H9 (cell line): ENCODE measurements around the gene MACROH2A1. TPM values are rescaled to one million over a fixed set of nuclear protein-coding genes. Genes with fewer than 3 reads are reported as not detected.

Experiments used
- DNase-seq: peaks from one replicate; pipeline ENCODE4 v3.0.0-alpha.2; 2017
- H2AFZ ChIP-seq: one replicate; pipeline ENCODE4 v1.6.1; 2013; ENCODE audit warnings: mild to moderate bottlenecking, low read length, control low read depth, moderate library complexity
- H2AK5ac ChIP-seq: 2 replicates; pipeline ENCODE4 v1.6.1; 2013; ENCODE audit warnings: low read length, control low read depth, mixed read lengths; ENCODE audit not compliant: insufficient read length
- H2BK120ac ChIP-seq: one replicate; pipeline ENCODE4 v1.6.1; 2013; ENCODE audit warnings: low read depth, mild to moderate bottlenecking, low read length, control low read depth, inconsistent platforms; ENCODE audit not compliant: poor library complexity, severe bottlenecking
- H2BK12ac ChIP-seq: 2 replicates; pipeline ENCODE4 v1.6.1; 2013; ENCODE audit warnings: low read length, control low read depth, mixed read lengths, low read depth; ENCODE audit not compliant: insufficient read length
- H2BK15ac ChIP-seq: 2 replicates; pipeline ENCODE4 v1.6.1; 2013; ENCODE audit warnings: low read depth, low read length, control low read depth
- H2BK20ac ChIP-seq: one replicate; pipeline ENCODE4 v1.6.1; 2013; ENCODE audit warnings: low read depth, mild to moderate bottlenecking, low read length, control low read depth, inconsistent platforms; ENCODE audit not compliant: poor library complexity, severe bottlenecking
- H2BK5ac ChIP-seq: 2 replicates; pipeline ENCODE4 v1.6.1; 2013; ENCODE audit warnings: low read length, control low read depth, mixed read lengths; ENCODE audit not compliant: insufficient read length
- H3K14ac ChIP-seq: 2 replicates; pipeline ENCODE4 v1.6.1; 2013; ENCODE audit warnings: low read length, control low read depth; ENCODE audit not compliant: insufficient read depth
- H3K18ac ChIP-seq: 2 replicates; pipeline ENCODE4 v1.6.1; 2013; ENCODE audit warnings: low read depth, mild to moderate bottlenecking, mixed read lengths, low read length, control low read depth; ENCODE audit not compliant: insufficient read length
- H3K23ac ChIP-seq: 2 replicates; pipeline ENCODE4 v1.6.1; 2013; ENCODE audit warnings: low read length, control low read depth, mixed read lengths, low read depth; ENCODE audit not compliant: insufficient read length
- H3K23me2 ChIP-seq: 2 replicates; pipeline ENCODE4 v1.6.1; 2013; ENCODE audit warnings: low read depth, mild to moderate bottlenecking, mixed read lengths, low read length, control low read depth; ENCODE audit not compliant: insufficient read length, poor library complexity, severe bottlenecking
- H3K27ac ChIP-seq: 2 replicates; pipeline ENCODE4 v1.5.1; 2013; ENCODE audit warnings: low read length, control low read depth, mixed read lengths, low read depth; ENCODE audit not compliant: insufficient read length
- H3K27me3 ChIP-seq: 2 replicates; pipeline ENCODE4 v1.6.1; 2013; ENCODE audit warnings: low read length, control low read depth, inconsistent platforms; ENCODE audit not compliant: insufficient read depth
- H3K4ac ChIP-seq: 2 replicates; pipeline ENCODE4 v1.6.1; 2013; ENCODE audit warnings: low read depth, mild to moderate bottlenecking, control low read depth, inconsistent platforms, low read length, moderate library complexity
- H3K4me1 ChIP-seq: 2 replicates; pipeline ENCODE4 v1.6.1; 2013; ENCODE audit warnings: low read length, control low read depth, inconsistent platforms; ENCODE audit not compliant: insufficient read depth
- H3K4me2 ChIP-seq: 2 replicates; pipeline ENCODE4 v1.6.1; 2013; ENCODE audit warnings: low read length, control low read depth, mixed read lengths; ENCODE audit not compliant: insufficient read length, insufficient read depth
- H3K56ac ChIP-seq: 2 replicates; pipeline ENCODE4 v1.6.1; 2013; ENCODE audit warnings: low read depth, mild to moderate bottlenecking, mixed read lengths, low read length, control low read depth; ENCODE audit not compliant: insufficient read length
- H3K79me1 ChIP-seq: 2 replicates; pipeline ENCODE4 v1.6.1; 2013; ENCODE audit warnings: low read depth, mild to moderate bottlenecking, moderate library complexity, low read length, control low read depth, inconsistent platforms; ENCODE audit not compliant: insufficient read depth, poor library complexity, severe bottlenecking
- H3K79me2 ChIP-seq: 2 replicates; pipeline ENCODE4 v1.6.1; 2013; ENCODE audit warnings: low read length, control low read depth, inconsistent platforms; ENCODE audit not compliant: insufficient read depth
- H3K9ac ChIP-seq: 2 replicates; pipeline ENCODE4 v1.6.1; 2013; ENCODE audit warnings: low read length, control low read depth, mixed read lengths; ENCODE audit not compliant: insufficient read length; ENCODE audit errors: extremely low read depth
- H3K9me3 ChIP-seq: one replicate; pipeline ENCODE4 v1.6.1; 2013; ENCODE audit warnings: low read depth, low read length, inconsistent platforms; ENCODE audit not compliant: control insufficient read depth
- H3T11ph ChIP-seq: one replicate; pipeline ENCODE4 v1.6.1; 2013; ENCODE audit warnings: mild to moderate bottlenecking, low read length, control low read depth, inconsistent platforms
- H4K20me1 ChIP-seq: one replicate; pipeline ENCODE4 v1.6.1; 2013; ENCODE audit not compliant: control insufficient read depth, insufficient read length, insufficient read depth
- H4K5ac ChIP-seq: 2 replicates; pipeline ENCODE4 v1.6.1; 2013; ENCODE audit warnings: low read depth, mild to moderate bottlenecking, mixed read lengths, low read length, control low read depth; ENCODE audit not compliant: insufficient read length
- H4K8ac ChIP-seq: replicated peaks from 2 replicates; pipeline ENCODE4 v1.6.1; 2013; ENCODE audit warnings: low read length, control low read depth, mixed read lengths, low read depth; ENCODE audit not compliant: insufficient read length
- H4K91ac ChIP-seq: 2 replicates; pipeline ENCODE4 v1.6.1; 2013; ENCODE audit warnings: low read depth, mild to moderate bottlenecking, moderate library complexity, mixed read lengths, low read length, control low read depth; ENCODE audit not compliant: insufficient read length
- H3K27ac Mint-ChIP-seq, 3 experiments: 2 replicates in 2 of 3; 3 replicates in 1 of 3; pipeline ENCODE4 v1.8.0; 2020 to 2021; ENCODE audit warnings: mixed read lengths in 3 of 3, mild to moderate bottlenecking in 1 of 3, moderate library complexity in 1 of 3
- H3K27me3 Mint-ChIP-seq: 2 replicates; pipeline ENCODE4 v1.8.0; 2021; ENCODE audit warnings: low read depth, mild to moderate bottlenecking, moderate library complexity, mixed read lengths
- H3K36me3 Mint-ChIP-seq, 3 experiments: 2 replicates in 2 of 3; 3 replicates in 1 of 3; pipeline ENCODE4 v1.8.0; 2020 to 2021; ENCODE audit warnings: low read depth in 3 of 3, mixed read lengths in 3 of 3; ENCODE audit not compliant: insufficient read depth in 1 of 3
- H3K4me1 Mint-ChIP-seq, 2 experiments: 2 replicates each; pipeline ENCODE4 v1.8.0; 2020; ENCODE audit warnings: mixed read lengths in 2 of 2
- H3K4me3 Mint-ChIP-seq, 2 experiments: 2 replicates in 1 of 2; 3 replicates in 1 of 2; pipeline ENCODE4 v1.8.0; 2020 to 2021; ENCODE audit warnings: mild to moderate bottlenecking in 2 of 2, mixed read lengths in 2 of 2, moderate library complexity in 1 of 2
- H3K9me3 Mint-ChIP-seq, 2 experiments: 2 replicates in 1 of 2; 3 replicates in 1 of 2; pipeline ENCODE4 v1.8.0; 2020; ENCODE audit warnings: mild to moderate bottlenecking in 2 of 2, mixed read lengths in 2 of 2, moderate library complexity in 1 of 2
- CTCF ChIP-seq: fragments of 200-600 bp; sonication (generic); conservative IDR thresholded peaks from 3 replicates; pipeline ENCODE4 v1.8.0; 2021; ENCODE audit warnings: antibody characterized with exemption, mild to moderate bottlenecking
- WGBS: extraction: QIAGEN DNeasy Blood & Tissue Kit; methylation state at CpG from one replicate; pipeline ENCODE4 v1.1.7; 2013; ENCODE audit warnings: missing lambda C conversion rate, low lambda C conversion rate, mixed read lengths; ENCODE audit not compliant: insufficient read length; ENCODE audit errors: extremely low coverage; 5-methylcytosine and 5-hydroxymethylcytosine counted together
- total RNA-seq: library from RNA; stranded (reverse); gene quantifications from 2 replicates; pipeline ENCODE4 v1.2.1, GENCODE V29; 2021

Gene MACROH2A1
- total RNA-seq, 1 experiment from 2014 or later: 111 TPM

GRCh38 chr5:135367554-135367953, 31.5 kb downstream of the MACROH2A1 start:
- Mint-ChIP-seq H3K27me3 (no peaks in the 10 kb centered on the region; the same call in 1 of the 2 replicates), H3K36me3 (peaks cover 2 to 47% (median 5%) of the 10 kb centered on the region in 3 experiments; a peak in 6 of 7 replicates), H3K9me3 (no peaks in the 10 kb centered on the region), H3K4me3 (no peak overlapping the region), H3K27ac (no peak overlapping the region), H3K4me1 (no peaks in the 10 kb centered on the region)
- H4K8ac ChIP-seq: no peak overlapping the region
- no peak overlapping the region for H2BK20ac ChIP-seq
- H3K9ac ChIP-seq: no peak overlapping the region
- no peak overlapping the region for H2AFZ ChIP-seq
- H3K27me3 ChIP-seq: no peaks in the 10 kb centered on the region
- no peaks in the 10 kb centered on the region for H3K4me1 ChIP-seq
- H3K79me1 ChIP-seq: no peaks in the 10 kb centered on the region
- H2AK5ac ChIP-seq: no peak overlapping the region
- no peaks in the 10 kb centered on the region for H3K79me2 ChIP-seq
- no peak overlapping the region for H4K5ac ChIP-seq
- H3K23me2 ChIP-seq: no peaks in the 10 kb centered on the region
- H3K27ac ChIP-seq: no peak overlapping the region
- H3K18ac ChIP-seq: no peak overlapping the region
- H3T11ph ChIP-seq: no peak overlapping the region
- H3K23ac ChIP-seq: no peak overlapping the region
- H4K20me1 ChIP-seq: no peaks in the 10 kb centered on the region
- no CpG with 5 or more reads among the region's 4 CpGs for WGBS
- no peak overlapping the region for H2BK12ac ChIP-seq
- no peak for DNase-seq
- H3K9me3 ChIP-seq: no peaks in the 10 kb centered on the region
- no peak overlapping the region for H3K4ac ChIP-seq
- no peak for TF ChIP-seq CTCF
- no peak overlapping the region for H4K91ac ChIP-seq
- H3K14ac ChIP-seq: no peak overlapping the region
- no peak overlapping the region for H2BK120ac ChIP-seq
- H2BK15ac ChIP-seq: no peak overlapping the region
- no peak overlapping the region for H2BK5ac ChIP-seq
- no peak overlapping the region for H3K4me2 ChIP-seq
- no peak overlapping the region for H3K56ac ChIP-seq
